DOHH2 (cell line): ENCODE measurements around the gene MYL5.

Experiments used
- CTCF ChIP-seq: fragments of 200-600 bp; sonication (generic); IDR thresholded peaks from one replicate; pipeline ENCODE4 v1.5.1; 2014; ENCODE audit warnings: antibody characterized with exemption, mild to moderate bottlenecking, low read depth, low read length; ENCODE audit not compliant: poor library complexity, severe bottlenecking
- EZH2phosphoT487 ChIP-seq: fragments of 200-600 bp; sonication (generic); IDR thresholded peaks from 2 replicates; pipeline ENCODE4 v1.6.1; 2017; ENCODE audit warnings: borderline replicate concordance, mild to moderate bottlenecking, antibody characterized with exemption, low read length, moderate library complexity, mixed read lengths

GRCh38 chr4:653080-653821 is 21.1 kb upstream of the MYL5 start:
- TF ChIP-seq CTCF (no peak), EZH2phosphoT487 (no peak)
